MM.1S (cell line): ENCODE measurements around the gene HECTD3.
A peak's percentile ranks its signal among the peaks of the same experiment; 100 is the strongest.

Experiments
- DNase-seq: peaks from one replicate; pipeline ENCODE4 v3.0.0-alpha.2; 2015
- H2AFZ ChIP-seq: fragments of 300-600 bp; sonication (generic); 2 replicates; pipeline ENCODE4 v1.6.0; 2016; ENCODE audit warnings: antibody characterized with exemption, low read length
- H3F3A ChIP-seq: fragments of 300-600 bp; sonication (generic); 2 replicates; pipeline ENCODE4 v1.6.1; 2016; ENCODE audit warnings: mild to moderate bottlenecking, antibody characterized with exemption, low read length, moderate library complexity, mixed read lengths; ENCODE audit not compliant: insufficient read depth
- H3K27ac ChIP-seq: fragments of 300-600 bp; sonication (generic); 2 replicates; pipeline ENCODE4 v1.5.1; 2016; ENCODE audit warnings: mild to moderate bottlenecking, low read length
- H3K27me3 ChIP-seq: fragments of 300-600 bp; sonication (generic); replicated peaks from 2 replicates; pipeline ENCODE4 v1.6.0; 2016; ENCODE audit warnings: low read length; ENCODE audit not compliant: insufficient read depth
- H3K36me3 ChIP-seq: fragments of 300-600 bp; sonication (generic); replicated peaks from 2 replicates; pipeline ENCODE4 v1.6.1; 2016; ENCODE audit warnings: mild to moderate bottlenecking, low read length, mixed read lengths; ENCODE audit not compliant: insufficient read depth
- H3K4me1 ChIP-seq: fragments of 300-600 bp; sonication (generic); 2 replicates; pipeline ENCODE4 v1.6.1; 2016; ENCODE audit warnings: low read length, mixed read lengths
- H3K4me2 ChIP-seq: fragments of 300-600 bp; sonication (generic); 2 replicates; pipeline ENCODE4 v1.6.0; 2016; ENCODE audit warnings: low read depth, low read length
- H3K4me3 ChIP-seq: fragments of 300-600 bp; sonication (generic); 2 replicates; pipeline ENCODE4 v1.5.1; 2016; ENCODE audit warnings: low read length, mixed read lengths
- H3K79me2 ChIP-seq: fragments of 300-600 bp; sonication (generic); 2 replicates; pipeline ENCODE4 v1.6.1; 2016; ENCODE audit warnings: mixed run types, low read length, mixed read lengths
- H3K9ac ChIP-seq: fragments of 300-600 bp; sonication (generic); 2 replicates; pipeline ENCODE4 v1.6.1; 2016; ENCODE audit warnings: low read length, mixed read lengths
- H3K9me2 ChIP-seq: fragments of 300-600 bp; sonication (generic); replicated peaks from 2 replicates; pipeline ENCODE4 v1.6.1; 2016; ENCODE audit warnings: mild to moderate bottlenecking, low read length, mixed read lengths; ENCODE audit not compliant: insufficient read depth
- H3K9me3 ChIP-seq: fragments of 300-600 bp; sonication (generic); replicated peaks from 2 replicates; pipeline ENCODE4 v1.6.1; 2016; ENCODE audit warnings: mild to moderate bottlenecking, low read length, mixed read lengths; ENCODE audit not compliant: insufficient read depth
- H4K20me1 ChIP-seq: fragments of 300-600 bp; sonication (generic); 2 replicates; pipeline ENCODE4 v1.6.1; 2016; ENCODE audit warnings: mild to moderate bottlenecking, low read length, moderate library complexity, mixed read lengths; ENCODE audit not compliant: insufficient read depth
- CTCF ChIP-seq: fragments of 300-600 bp; sonication (generic); IDR thresholded peaks from 2 replicates; pipeline ENCODE4 v1.5.1; 2016; ENCODE audit warnings: antibody characterized with exemption, low read length, mixed read lengths
- EZH2 ChIP-seq: fragments of 300-600 bp; sonication (generic); optimal IDR thresholded peaks from 2 replicates; pipeline ENCODE3; 2017; ENCODE audit warnings: low read depth, mild to moderate bottlenecking, antibody characterized with exemption, low read length, mixed read lengths
- EZH2phosphoT487 ChIP-seq: fragments of 300-600 bp; sonication (generic); IDR thresholded peaks from 2 replicates; pipeline ENCODE4 v1.6.1; 2018; ENCODE audit warnings: antibody characterized with exemption, low read length

HECTD3 gene

GRCh38 chr1:45014321-45015028 is 3.4 kb upstream of the HECTD3 start:
- no peaks in the 10 kb centered on the region for H3K9me3 ChIP-seq
- TF ChIP-seq CTCF (peak; percentile 89), EZH2 (no peak)
- H3K4me3 ChIP-seq = no peak overlapping the region
- H3K27ac ChIP-seq = no peak overlapping the region
- H3K27me3 ChIP-seq = no peaks in the 10 kb centered on the region
- H3K4me1 ChIP-seq = peaks cover 11% of the 10 kb centered on the region
- H3K9me2 ChIP-seq = no peaks in the 10 kb centered on the region
- peak; percentile 64 for DNase-seq
- no peak overlapping the region for H3K4me2 ChIP-seq
- peaks cover 10% of the 10 kb centered on the region; the same call in 1 of the 2 replicates for H3F3A ChIP-seq
- no peak overlapping the region for H2AFZ ChIP-seq
- H4K20me1 ChIP-seq = no peaks in the 10 kb centered on the region
- no peaks in the 10 kb centered on the region for H3K36me3 ChIP-seq
- peaks cover 31% of the 10 kb centered on the region for H3K79me2 ChIP-seq
- no peak overlapping the region for H3K9ac ChIP-seq

GRCh38 chr1:45013551-45014209 is 2.6 kb upstream of the HECTD3 start:
- H3K36me3 ChIP-seq = no peaks in the 10 kb centered on the region
- peaks cover 11% of the 10 kb centered on the region for H3K4me1 ChIP-seq
- peaks cover 10% of the 10 kb centered on the region; the same call in 1 of the 2 replicates for H3F3A ChIP-seq
- H3K27ac ChIP-seq = no peak overlapping the region
- peaks cover 31% of the 10 kb centered on the region for H3K79me2 ChIP-seq
- no peaks in the 10 kb centered on the region for H3K9me3 ChIP-seq
- no peaks in the 10 kb centered on the region for H3K9me2 ChIP-seq
- no peaks in the 10 kb centered on the region for H4K20me1 ChIP-seq
- no peak for TF ChIP-seq EZH2phosphoT487
- no peak for TF ChIP-seq CTCF
- TF ChIP-seq EZH2 = no peak
- H3K27me3 ChIP-seq = no peaks in the 10 kb centered on the region
- no peak overlapping the region for H2AFZ ChIP-seq
- no peak overlapping the region for H3K4me3 ChIP-seq
- DNase-seq = no peak
- H3K4me2 ChIP-seq = peak overlapping the region; percentile 65; the same call in 1 of the 2 replicates
- H3K9ac ChIP-seq = no peak overlapping the region

GRCh38 chr1:45012639-45013278 is 1.6 kb upstream of the HECTD3 start:
- DNase-seq = peak; percentile 50
- Histone ChIP-seq H3K27me3 (no peaks in the 10 kb centered on the region), H4K20me1 (no peaks in the 10 kb centered on the region), H3K36me3 (no peaks in the 10 kb centered on the region), H3K9me3 (no peaks in the 10 kb centered on the region), H3K4me2 (peak overlapping the region; percentile 65), H3K4me3 (peak overlapping the region; percentile 75), H3K9me2 (no peaks in the 10 kb centered on the region), H2AFZ (peak overlapping the region; percentile 97), H3K79me2 (peaks cover 31% of the 10 kb centered on the region), H3F3A (peaks cover 10% of the 10 kb centered on the region; the same call in 1 of the 2 replicates), H3K4me1 (peaks cover 11% of the 10 kb centered on the region), H3K9ac (peak overlapping the region; percentile 67), H3K27ac (no peak overlapping the region)
- TF ChIP-seq CTCF = no peak
- TF ChIP-seq EZH2phosphoT487 = no peak
- no peak for TF ChIP-seq EZH2
